ENCODE measurements around the gene PSMD14. TPM values are rescaled to one million over a fixed set of nuclear protein-coding genes. Genes with fewer than 3 reads are reported as not detected.

Gene PSMD14
- total and polyA plus RNA-seq, 2 experiments from 2014 or later: 70.2 to 71.0 TPM

DNA sequence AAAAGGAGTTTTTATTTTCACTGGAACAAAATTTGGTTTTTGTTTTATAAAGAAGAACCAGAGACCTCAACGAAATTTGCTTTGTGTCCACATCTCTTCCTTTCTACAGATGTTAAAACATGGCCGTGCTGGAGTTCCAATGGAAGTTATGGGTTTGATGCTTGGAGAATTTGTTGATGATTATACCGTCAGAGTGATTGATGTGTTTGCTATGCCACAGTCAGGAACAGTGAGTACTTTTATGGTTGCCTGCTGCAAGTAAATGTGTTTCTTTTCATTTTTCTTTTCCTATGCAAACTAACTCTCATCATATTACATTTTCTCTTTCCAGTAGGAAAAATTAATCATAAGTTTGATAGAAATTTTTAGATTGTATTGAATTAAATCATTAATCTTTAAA, 59.5 kb downstream of the PSMD14 start:
- WGBS (ENCODE audit: low lambda C conversion rate, missing lambda C conversion rate): 86% methylated on average over 3 of the region's 3 CpGs
- no peaks in the 10 kb centered on the region for H3K9me2 ChIP-seq (replicated peaks; ENCODE audit: insufficient read depth)
- peaks cover 18% of the 10 kb centered on the region for H3K79me2 ChIP-seq
- no peak overlapping the region for H2AFZ ChIP-seq
- no peak for DNase-seq (ENCODE audit: low spot score)
- no peaks in the 10 kb centered on the region for H3K36me3 ChIP-seq (replicated peaks; ENCODE audit: insufficient read depth, low read depth)
- no peak overlapping the region for H3K4me2 ChIP-seq
- no peaks in the 10 kb centered on the region for H3K4me1 ChIP-seq (ENCODE audit: insufficient read depth)
- H3K4me3 ChIP-seq: no peak overlapping the region
- H3K9me3 ChIP-seq (ENCODE audit: low read depth): peaks cover 3% of the 10 kb centered on the region
- H3K27me3 ChIP-seq: no peaks in the 10 kb centered on the region
- H3K27ac ChIP-seq: no peak overlapping the region
- H4K20me1 ChIP-seq (ENCODE audit: insufficient read depth, poor library complexity, severe bottlenecking): no peaks in the 10 kb centered on the region
- no peak for TF ChIP-seq EZH2phosphoT487 (IDR thresholded peaks at IDR 0.05; ENCODE audit: low read depth, severe bottlenecking, unreplicated experiment)
- TF ChIP-seq, protein P1, sequence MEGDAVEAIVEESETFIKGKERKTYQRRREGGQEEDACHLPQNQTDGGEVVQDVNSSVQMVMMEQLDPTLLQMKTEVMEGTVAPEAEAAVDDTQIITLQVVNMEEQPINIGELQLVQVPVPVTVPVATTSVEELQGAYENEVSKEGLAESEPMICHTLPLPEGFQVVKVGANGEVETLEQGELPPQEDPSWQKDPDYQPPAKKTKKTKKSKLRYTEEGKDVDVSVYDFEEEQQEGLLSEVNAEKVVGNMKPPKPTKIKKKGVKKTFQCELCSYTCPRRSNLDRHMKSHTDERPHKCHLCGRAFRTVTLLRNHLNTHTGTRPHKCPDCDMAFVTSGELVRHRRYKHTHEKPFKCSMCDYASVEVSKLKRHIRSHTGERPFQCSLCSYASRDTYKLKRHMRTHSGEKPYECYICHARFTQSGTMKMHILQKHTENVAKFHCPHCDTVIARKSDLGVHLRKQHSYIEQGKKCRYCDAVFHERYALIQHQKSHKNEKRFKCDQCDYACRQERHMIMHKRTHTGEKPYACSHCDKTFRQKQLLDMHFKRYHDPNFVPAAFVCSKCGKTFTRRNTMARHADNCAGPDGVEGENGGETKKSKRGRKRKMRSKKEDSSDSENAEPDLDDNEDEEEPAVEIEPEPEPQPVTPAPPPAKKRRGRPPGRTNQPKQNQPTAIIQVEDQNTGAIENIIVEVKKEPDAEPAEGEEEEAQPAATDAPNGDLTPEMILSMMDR (IDR thresholded peaks at IDR 0.05; ENCODE audit: poor library complexity): no peak
- TF ChIP-seq EZH2 (IDR thresholded peaks at IDR 0.05; ENCODE audit: borderline replicate concordance): no peak

DNA sequence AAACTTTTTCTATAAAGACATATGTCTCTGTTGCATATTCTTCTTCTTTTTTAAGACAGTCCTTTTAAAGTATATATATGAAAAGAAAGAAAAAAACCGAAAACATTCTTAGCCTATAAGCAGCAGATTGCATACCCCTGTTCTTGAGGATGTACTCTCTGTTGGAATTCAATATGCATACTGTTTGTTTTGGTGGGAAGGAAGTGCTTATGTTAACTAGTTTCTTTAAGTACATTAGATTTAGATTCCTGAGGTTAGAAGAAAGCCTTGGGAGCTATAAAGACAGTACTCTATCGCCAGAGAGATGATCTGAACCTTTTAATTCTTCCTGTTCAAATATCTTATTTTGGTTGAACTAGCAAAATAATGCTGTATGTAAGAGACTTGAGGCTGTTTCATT, 61.1 kb downstream of the PSMD14 start:
- 60% methylated on average over 2 of the region's 2 CpGs for WGBS (ENCODE audit: low lambda C conversion rate, missing lambda C conversion rate)
- H3K4me3 ChIP-seq: no peak overlapping the region
- H3K9me3 ChIP-seq (ENCODE audit: low read depth): no peaks in the 10 kb centered on the region
- no peaks in the 10 kb centered on the region for H3K4me1 ChIP-seq (ENCODE audit: insufficient read depth)
- TF ChIP-seq, protein P1 (IDR thresholded peaks at IDR 0.05; ENCODE audit: poor library complexity): no peak
- no peak for TF ChIP-seq EZH2 (IDR thresholded peaks at IDR 0.05; ENCODE audit: borderline replicate concordance)
- no peak overlapping the region for H2AFZ ChIP-seq
- H4K20me1 ChIP-seq (ENCODE audit: insufficient read depth, poor library complexity, severe bottlenecking): peaks cover 3% of the 10 kb centered on the region
- no peaks in the 10 kb centered on the region for H3K9me2 ChIP-seq (replicated peaks; ENCODE audit: insufficient read depth)
- no peaks in the 10 kb centered on the region for H3K27me3 ChIP-seq
- H3K4me2 ChIP-seq: no peak overlapping the region
- no peaks in the 10 kb centered on the region for H3K36me3 ChIP-seq (replicated peaks; ENCODE audit: insufficient read depth, low read depth)
- DNase-seq (ENCODE audit: low spot score): no peak
- no peak overlapping the region for H3K27ac ChIP-seq
- peaks cover 6% of the 10 kb centered on the region for H3K79me2 ChIP-seq

DNA sequence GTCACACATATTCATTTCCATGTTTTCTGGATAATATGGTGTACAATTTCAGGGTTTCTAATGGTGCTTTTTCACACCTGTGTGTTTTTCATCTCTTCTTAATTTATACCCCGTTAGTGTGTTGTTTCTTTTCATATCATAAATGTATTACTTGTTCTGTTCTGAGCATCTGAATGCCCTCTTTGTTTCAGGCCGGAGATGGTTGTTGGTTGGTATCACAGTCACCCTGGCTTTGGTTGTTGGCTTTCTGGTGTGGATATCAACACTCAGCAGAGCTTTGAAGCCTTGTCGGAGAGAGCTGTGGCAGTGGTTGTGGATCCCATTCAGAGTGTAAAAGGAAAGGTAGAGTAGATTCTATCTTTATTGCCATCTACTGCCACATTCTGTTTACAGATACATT, 62.8 kb downstream of the PSMD14 start:
- no peak overlapping the region for H3K4me3 ChIP-seq
- H3K9me2 ChIP-seq (replicated peaks; ENCODE audit: insufficient read depth): no peaks in the 10 kb centered on the region
- no peak for DNase-seq (ENCODE audit: low spot score)
- H3K4me1 ChIP-seq (ENCODE audit: insufficient read depth): no peaks in the 10 kb centered on the region
- H3K27ac ChIP-seq: no peak overlapping the region
- no peaks in the 10 kb centered on the region for H3K9me3 ChIP-seq (ENCODE audit: low read depth)
- no peaks in the 10 kb centered on the region for H3K36me3 ChIP-seq (replicated peaks; ENCODE audit: insufficient read depth, low read depth)
- H2AFZ ChIP-seq: no peak overlapping the region
- 70% methylated on average over 3 of the region's 3 CpGs for WGBS (ENCODE audit: low lambda C conversion rate, missing lambda C conversion rate)
- TF ChIP-seq EZH2phosphoT487 (IDR thresholded peaks at IDR 0.05; ENCODE audit: low read depth, severe bottlenecking, unreplicated experiment) (no peak), EZH2 (IDR thresholded peaks at IDR 0.05; ENCODE audit: borderline replicate concordance) (no peak)
- TF ChIP-seq, protein P1 (IDR thresholded peaks at IDR 0.05; ENCODE audit: poor library complexity): no peak
- H3K79me2 ChIP-seq: peaks cover 3% of the 10 kb centered on the region
- peaks cover 3% of the 10 kb centered on the region for H4K20me1 ChIP-seq (ENCODE audit: insufficient read depth, poor library complexity, severe bottlenecking)
- H3K27me3 ChIP-seq: no peaks in the 10 kb centered on the region
- no peak overlapping the region for H3K4me2 ChIP-seq

DNA sequence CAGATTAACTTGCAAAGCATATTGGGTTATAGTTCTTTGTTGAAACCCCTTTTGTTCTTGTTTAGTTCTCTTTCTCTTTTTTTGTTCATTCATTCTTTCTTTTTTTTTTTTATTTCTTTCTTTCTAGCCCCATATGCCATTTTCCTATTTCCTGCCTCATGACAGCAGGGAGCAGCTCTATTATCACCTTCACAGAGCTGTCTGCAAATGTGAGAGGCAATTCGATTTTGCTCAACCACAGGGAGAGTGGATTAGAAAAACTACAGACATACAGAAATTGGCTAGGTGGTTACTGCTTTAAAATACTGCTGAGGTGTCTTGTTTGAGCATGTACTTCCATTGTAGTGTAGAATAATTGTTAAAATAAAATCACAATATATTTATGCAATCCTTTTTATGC, 63.6 kb downstream of the PSMD14 start:
- no peaks in the 10 kb centered on the region for H3K36me3 ChIP-seq (replicated peaks; ENCODE audit: insufficient read depth, low read depth)
- no peak overlapping the region for H2AFZ ChIP-seq
- H3K27me3 ChIP-seq: no peaks in the 10 kb centered on the region
- no peak overlapping the region for H3K4me3 ChIP-seq
- no peaks in the 10 kb centered on the region for H3K4me1 ChIP-seq (ENCODE audit: insufficient read depth)
- no peaks in the 10 kb centered on the region for H3K9me3 ChIP-seq (ENCODE audit: low read depth)
- no peak for TF ChIP-seq EZH2phosphoT487 (IDR thresholded peaks at IDR 0.05; ENCODE audit: low read depth, severe bottlenecking, unreplicated experiment)
- TF ChIP-seq, protein P1 (IDR thresholded peaks at IDR 0.05; ENCODE audit: poor library complexity): no peak
- no peak for TF ChIP-seq EZH2 (IDR thresholded peaks at IDR 0.05; ENCODE audit: borderline replicate concordance)
- DNase-seq (ENCODE audit: low spot score): no peak
- H3K9me2 ChIP-seq (replicated peaks; ENCODE audit: insufficient read depth): no peaks in the 10 kb centered on the region
- peaks cover 3% of the 10 kb centered on the region for H4K20me1 ChIP-seq (ENCODE audit: insufficient read depth, poor library complexity, severe bottlenecking)
- H3K27ac ChIP-seq: no peak overlapping the region
- no peaks in the 10 kb centered on the region for H3K79me2 ChIP-seq
- H3K4me2 ChIP-seq: no peak overlapping the region
- WGBS (ENCODE audit: low lambda C conversion rate, missing lambda C conversion rate): 18% methylated on average over 1 of the region's 1 CpG
